ENCODE results near the gene RPL35A.

- TF ChIP-seq, protein P1, sequence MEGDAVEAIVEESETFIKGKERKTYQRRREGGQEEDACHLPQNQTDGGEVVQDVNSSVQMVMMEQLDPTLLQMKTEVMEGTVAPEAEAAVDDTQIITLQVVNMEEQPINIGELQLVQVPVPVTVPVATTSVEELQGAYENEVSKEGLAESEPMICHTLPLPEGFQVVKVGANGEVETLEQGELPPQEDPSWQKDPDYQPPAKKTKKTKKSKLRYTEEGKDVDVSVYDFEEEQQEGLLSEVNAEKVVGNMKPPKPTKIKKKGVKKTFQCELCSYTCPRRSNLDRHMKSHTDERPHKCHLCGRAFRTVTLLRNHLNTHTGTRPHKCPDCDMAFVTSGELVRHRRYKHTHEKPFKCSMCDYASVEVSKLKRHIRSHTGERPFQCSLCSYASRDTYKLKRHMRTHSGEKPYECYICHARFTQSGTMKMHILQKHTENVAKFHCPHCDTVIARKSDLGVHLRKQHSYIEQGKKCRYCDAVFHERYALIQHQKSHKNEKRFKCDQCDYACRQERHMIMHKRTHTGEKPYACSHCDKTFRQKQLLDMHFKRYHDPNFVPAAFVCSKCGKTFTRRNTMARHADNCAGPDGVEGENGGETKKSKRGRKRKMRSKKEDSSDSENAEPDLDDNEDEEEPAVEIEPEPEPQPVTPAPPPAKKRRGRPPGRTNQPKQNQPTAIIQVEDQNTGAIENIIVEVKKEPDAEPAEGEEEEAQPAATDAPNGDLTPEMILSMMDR (IDR thresholded peaks at IDR 0.05; ENCODE audit: low read depth, low read length, poor library complexity, severe bottlenecking): no peak
- TF ChIP-seq EZH2phosphoT487 (IDR thresholded peaks at IDR 0.05; ENCODE audit: borderline replicate concordance, low read length): no peak
These were observed 9.5 kb downstream of the RPL35A start for GRCh38 chr3:197959500-197959890.

All from DOHH2 (cell line).